AG04450 (cell line): Measurements from ENCODE around the gene GPR15. TPM values are rescaled to one million over a fixed set of nuclear protein-coding genes. Genes with fewer than 3 reads are reported as not detected.

Experiments used
- CTCF ChIA-PET: fragments of 300-600, 350-600 bp; formaldehyde crosslinking; extraction: SDS; loops from one replicate; lab custom pipeline; 2022; ENCODE audit warnings: antibody characterized with exemption, inconsistent platforms; lab: Charles Lee
- POLR2A ChIA-PET: fragments of 350-600 bp; formaldehyde crosslinking; extraction: SDS; loops from one replicate; lab custom pipeline; 2021; ENCODE audit warnings: antibody characterized with exemption, inconsistent platforms; lab: Yijun Ruan, JAX
- DNase-seq: peaks from one replicate; pipeline ENCODE4 v3.0.0-alpha.2; 2011; ENCODE audit warnings: low read depth, low spot score
- H3K27ac ChIP-seq: one replicate; pipeline ENCODE4 v1.5.1; 2012; ENCODE audit warnings: low read depth, low read length, control low read depth
- H3K27me3 ChIP-seq: one replicate; pipeline ENCODE4 v1.6.0; 2012; ENCODE audit warnings: low read length; ENCODE audit not compliant: control insufficient read depth, insufficient read depth
- H3K4me3 ChIP-seq: 2 replicates; pipeline ENCODE4 v1.5.1; 2011; ENCODE audit warnings: mild to moderate bottlenecking, low read depth, low read length, control low read depth
- H3K9me3 ChIP-seq: 2 replicates; pipeline ENCODE4 v1.5.1; 2012; ENCODE audit warnings: low read length; ENCODE audit not compliant: control insufficient read depth, insufficient read depth
- polyA plus RNA-seq: library from polyadenylated mRNA; depleted of rRNA; stranded (reverse); fragments of >200 nt; gene quantifications from 2 replicates; pipeline ENCODE4 v1.2.3, GENCODE V29; 2011
- TF ChIP-seq, protein P1 (sequence below): IDR thresholded peaks from 2 replicates; pipeline ENCODE4 v1.5.1; 2011; ENCODE audit warnings: low read depth, low read length, control low read depth, inconsistent platforms

GPR15 gene
- polyA plus RNA-seq, 1 experiment: not detected

DNA sequence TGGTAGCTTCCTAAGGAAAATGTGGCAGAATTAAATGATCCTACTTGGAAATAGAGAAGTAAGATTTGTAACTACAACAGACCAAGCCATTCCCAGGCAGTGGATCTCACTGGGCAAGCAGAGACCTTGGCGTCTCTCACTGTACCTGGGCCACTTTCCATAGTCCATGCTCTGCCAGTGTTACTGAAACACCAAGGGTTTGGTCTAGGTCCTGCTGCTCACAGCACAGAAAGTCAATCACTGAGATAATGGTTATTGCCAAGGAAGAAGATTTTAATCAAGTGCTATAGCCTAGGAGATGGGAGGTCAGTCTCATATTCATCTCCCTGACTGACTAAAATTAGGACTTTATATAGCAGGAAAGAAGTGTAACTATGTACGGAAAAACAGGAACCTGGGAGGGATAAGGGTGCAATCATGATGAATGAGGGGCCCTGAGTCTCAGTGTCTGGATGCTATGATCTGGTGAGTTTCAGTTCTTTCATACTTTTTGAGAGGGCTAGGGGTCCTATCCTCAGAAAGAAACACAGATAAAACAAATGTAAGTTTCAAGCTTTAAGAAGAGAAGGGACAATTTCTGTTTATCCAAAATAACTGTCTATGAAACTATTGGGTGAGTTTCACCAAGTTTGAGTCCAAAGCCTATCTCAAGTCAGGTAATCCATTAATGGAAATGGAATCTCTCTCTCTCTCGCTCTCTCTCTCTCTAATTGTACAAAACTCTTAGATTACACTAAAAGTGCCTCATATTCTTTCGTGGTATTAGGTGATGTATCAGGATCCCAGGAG is 20.6 kb downstream of the GPR15 start:
- TF ChIP-seq, protein P1, sequence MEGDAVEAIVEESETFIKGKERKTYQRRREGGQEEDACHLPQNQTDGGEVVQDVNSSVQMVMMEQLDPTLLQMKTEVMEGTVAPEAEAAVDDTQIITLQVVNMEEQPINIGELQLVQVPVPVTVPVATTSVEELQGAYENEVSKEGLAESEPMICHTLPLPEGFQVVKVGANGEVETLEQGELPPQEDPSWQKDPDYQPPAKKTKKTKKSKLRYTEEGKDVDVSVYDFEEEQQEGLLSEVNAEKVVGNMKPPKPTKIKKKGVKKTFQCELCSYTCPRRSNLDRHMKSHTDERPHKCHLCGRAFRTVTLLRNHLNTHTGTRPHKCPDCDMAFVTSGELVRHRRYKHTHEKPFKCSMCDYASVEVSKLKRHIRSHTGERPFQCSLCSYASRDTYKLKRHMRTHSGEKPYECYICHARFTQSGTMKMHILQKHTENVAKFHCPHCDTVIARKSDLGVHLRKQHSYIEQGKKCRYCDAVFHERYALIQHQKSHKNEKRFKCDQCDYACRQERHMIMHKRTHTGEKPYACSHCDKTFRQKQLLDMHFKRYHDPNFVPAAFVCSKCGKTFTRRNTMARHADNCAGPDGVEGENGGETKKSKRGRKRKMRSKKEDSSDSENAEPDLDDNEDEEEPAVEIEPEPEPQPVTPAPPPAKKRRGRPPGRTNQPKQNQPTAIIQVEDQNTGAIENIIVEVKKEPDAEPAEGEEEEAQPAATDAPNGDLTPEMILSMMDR: no peak
- no peak for DNase-seq
- H3K4me3 ChIP-seq: no peak overlapping the region
- ChIA-PET POLR2A (no interaction called here), CTCF (no interaction called here)
- no peak overlapping the region for H3K27ac ChIP-seq
- H3K27me3 ChIP-seq: peaks cover 3% of the 10 kb centered on the region
- H3K9me3 ChIP-seq: no peaks in the 10 kb centered on the region

DNA sequence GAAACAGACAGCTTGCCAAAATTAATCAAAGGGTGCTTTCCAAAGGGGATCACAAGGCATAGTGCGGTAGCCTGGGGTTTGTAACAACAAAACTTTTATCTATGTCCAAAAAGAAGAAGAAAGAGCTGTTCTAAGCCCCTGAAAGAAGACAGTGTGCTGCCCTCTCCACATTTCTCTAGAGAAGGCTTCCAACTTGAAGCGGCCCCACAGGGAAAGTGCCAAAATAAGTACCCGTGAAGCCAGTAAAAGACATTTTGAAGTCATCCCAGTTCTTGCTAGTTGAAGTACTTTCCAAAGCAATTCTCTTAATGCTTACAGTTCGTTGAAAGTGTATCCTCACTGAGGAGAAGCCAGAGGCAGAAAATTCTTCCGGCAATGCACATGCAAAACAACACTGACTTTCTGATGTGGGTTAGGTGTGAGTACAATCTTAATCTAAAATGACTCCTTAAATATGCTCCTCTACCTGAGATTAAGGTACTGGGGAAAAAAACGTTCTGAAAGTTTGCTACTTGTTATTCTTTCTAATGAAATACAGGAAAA is 21.3 kb downstream of the GPR15 start:
- DNase-seq: no peak
- Histone ChIP-seq H3K4me3 (no peak overlapping the region), H3K27ac (no peak overlapping the region), H3K9me3 (no peaks in the 10 kb centered on the region), H3K27me3 (peaks cover 2% of the 10 kb centered on the region)
- TF ChIP-seq, protein P1: no peak
- ChIA-PET CTCF (no interaction called here), POLR2A (no interaction called here)

DNA sequence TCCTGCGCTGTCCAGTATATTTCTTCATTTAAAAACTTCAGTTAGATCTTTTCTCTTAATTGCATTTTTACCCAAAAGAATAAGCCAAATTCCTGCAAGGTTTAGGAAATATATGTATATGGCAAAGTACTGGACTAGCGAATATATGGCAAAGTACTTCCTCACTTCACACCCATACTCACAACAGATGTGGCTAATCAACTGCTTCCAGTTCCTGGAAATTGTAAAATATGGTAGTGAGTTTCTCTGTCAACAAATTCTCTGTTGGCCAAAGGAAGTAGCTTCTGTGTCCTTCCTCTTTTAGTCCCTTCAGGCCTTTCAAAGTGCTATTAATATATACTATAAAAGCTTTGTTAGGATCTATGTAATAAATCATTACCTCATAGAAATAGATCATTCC is 22.0 kb downstream of the GPR15 start:
- Histone ChIP-seq H3K4me3 (no peak overlapping the region), H3K27ac (no peak overlapping the region), H3K27me3 (no peaks in the 10 kb centered on the region), H3K9me3 (no peaks in the 10 kb centered on the region)
- POLR2A ChIA-PET: no interaction called here
- TF ChIP-seq, protein P1: no peak
- CTCF ChIA-PET: no interaction called here
- DNase-seq: no peak

DNA sequence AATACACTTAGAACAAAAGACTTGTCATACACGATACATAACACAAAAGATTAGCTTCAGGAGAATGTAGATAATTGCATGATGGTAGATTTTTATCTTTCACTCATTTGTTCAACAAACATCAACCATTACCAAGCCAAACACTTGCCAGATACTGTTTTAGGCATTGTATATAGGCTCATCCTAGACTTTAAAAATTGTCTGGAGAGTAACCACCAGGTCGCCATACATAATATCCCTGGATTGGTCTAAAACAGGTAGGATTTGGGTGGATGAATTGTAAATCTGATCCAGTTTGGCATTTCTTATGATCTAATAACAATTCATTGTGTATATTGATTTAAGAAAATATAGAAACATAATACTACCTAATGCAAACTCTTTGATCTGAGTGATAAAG is 22.8 kb downstream of the GPR15 start:
- ChIA-PET POLR2A (no interaction called here), CTCF (no interaction called here)
- Histone ChIP-seq H3K27me3 (no peaks in the 10 kb centered on the region), H3K27ac (no peak overlapping the region), H3K9me3 (no peaks in the 10 kb centered on the region), H3K4me3 (no peak overlapping the region)
- DNase-seq: no peak
- TF ChIP-seq, protein P1: no peak

DNA sequence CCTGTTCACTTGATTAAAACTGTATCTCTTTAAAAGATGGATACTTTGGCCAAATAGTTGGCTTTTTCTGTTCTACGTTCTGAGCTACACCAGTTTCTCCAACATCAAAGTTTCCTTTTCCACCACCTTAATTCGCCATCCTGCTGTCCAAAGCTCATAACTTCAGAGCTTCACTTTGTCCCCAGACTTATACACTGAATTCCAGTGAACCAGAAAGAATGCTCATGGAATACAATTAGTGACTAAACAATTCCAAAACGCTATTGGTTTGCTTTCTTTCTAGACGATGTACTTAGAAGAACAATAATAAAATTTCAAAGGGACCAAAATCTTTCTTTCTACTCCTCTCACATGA is 23.2 kb downstream of the GPR15 start:
- ChIA-PET CTCF (no interaction called here), POLR2A (no interaction called here)
- TF ChIP-seq, protein P1: no peak
- Histone ChIP-seq H3K4me3 (no peak overlapping the region), H3K27me3 (no peaks in the 10 kb centered on the region), H3K27ac (no peak overlapping the region), H3K9me3 (no peaks in the 10 kb centered on the region)
- no peak for DNase-seq
